NCI-H2107 (cell line): ENCODE measurements around the gene GNPDA1.
"Not testable (repeated sequence)": the region's sequence is repeated elsewhere in the genome, so short reads cannot be mapped to it uniquely, and the experiment has no call there.

ENCODE experiments used
- DNase-seq: peaks from one replicate; lab custom pipeline; 2025; lab: John Stamatoyannopoulos, UW

Gene GNPDA1

DNA sequence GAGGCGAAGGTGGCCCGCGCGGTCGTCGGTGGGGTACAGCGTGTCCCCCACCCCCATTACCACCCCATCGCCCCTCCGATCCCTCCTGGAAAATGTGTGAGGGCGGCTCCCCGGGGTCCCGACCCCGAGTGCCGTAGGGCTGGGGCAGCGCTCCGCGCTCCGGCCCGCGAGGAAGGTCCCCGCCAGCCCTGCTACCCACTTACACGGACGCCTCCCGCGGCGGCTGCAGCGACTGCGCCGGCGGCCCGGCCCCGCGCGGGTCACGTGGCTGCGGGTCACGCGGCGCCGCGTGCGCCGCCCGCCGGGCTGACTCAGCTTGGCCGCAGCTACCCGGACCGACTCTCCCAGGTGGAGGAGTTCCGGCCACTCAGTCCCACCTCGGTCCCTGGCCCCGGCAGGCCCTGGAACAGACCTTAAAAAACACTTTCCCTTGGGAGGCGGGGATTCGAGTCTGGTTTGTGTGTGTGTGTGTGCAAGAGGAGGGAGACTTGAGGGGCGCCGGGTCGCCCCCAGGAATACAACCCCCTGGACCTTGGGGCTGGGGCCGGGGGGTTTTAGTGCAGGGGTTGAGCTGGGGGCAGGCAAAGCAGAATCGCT is at the start of gene GNPDA1:
Gene GNPDA1 (minus strand): TSS at position 236 of the 597 bp plus-strand sequence. CDS start 992 bp downstream, outside the sequence.
- DNase-seq = no peak

DNA sequence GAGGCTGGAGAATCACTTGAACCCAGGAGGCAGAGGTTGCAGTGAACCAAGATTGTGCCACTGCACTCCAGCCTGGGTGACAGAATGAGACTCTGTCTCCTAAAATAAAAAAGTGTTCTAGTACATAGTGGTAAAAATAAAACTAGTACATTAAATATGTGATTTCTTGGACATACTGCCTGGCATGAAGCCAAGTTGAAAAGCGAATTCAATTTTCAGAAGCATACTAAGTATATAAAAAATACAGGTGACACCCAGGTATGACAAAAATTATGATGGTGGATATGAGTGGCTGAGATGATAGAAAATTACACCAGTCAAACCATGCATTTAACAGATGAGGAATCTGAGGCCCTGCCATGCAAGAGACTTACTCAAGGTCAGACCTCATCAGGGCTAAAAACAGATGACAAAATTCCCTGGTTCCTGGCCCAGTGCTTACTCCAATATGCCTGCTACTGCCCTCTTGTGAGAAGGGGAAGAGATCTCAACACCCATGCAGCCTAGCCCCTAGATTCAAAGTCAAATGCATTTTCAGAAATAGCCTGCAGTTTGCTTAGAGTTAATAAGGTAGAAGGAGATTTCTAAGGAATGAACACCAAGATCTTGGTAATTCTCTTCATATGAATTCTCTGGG is 46.6 kb upstream of the GNPDA1 start:
- no peak for DNase-seq

DNA sequence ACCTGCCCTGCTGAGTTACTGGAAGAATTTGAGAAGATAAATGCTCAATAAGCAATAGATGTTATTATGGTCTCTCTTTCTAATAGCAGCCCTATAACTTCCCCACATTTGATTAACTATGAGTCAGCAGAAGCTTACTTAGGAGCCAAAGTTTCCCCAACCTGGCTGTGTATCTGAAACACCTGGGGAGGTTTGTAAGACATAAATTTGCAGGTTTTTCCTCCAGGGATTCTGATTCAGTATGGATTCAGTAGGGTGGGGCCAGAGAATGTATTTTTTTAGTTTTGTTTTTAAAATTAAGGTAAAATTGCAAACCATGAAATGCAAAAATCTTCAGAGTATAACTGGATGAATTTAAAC is 44.9 kb upstream of the GNPDA1 start:
- no peak for DNase-seq

- no peak for DNase-seq
Observed at GRCh38 chr5:142056816-142057696, 44.2 kb upstream of the GNPDA1 start.

GRCh38 chr5:142055301-142055700 is 42.5 kb upstream of the GNPDA1 start:
- DNase-seq = no peak

DNA sequence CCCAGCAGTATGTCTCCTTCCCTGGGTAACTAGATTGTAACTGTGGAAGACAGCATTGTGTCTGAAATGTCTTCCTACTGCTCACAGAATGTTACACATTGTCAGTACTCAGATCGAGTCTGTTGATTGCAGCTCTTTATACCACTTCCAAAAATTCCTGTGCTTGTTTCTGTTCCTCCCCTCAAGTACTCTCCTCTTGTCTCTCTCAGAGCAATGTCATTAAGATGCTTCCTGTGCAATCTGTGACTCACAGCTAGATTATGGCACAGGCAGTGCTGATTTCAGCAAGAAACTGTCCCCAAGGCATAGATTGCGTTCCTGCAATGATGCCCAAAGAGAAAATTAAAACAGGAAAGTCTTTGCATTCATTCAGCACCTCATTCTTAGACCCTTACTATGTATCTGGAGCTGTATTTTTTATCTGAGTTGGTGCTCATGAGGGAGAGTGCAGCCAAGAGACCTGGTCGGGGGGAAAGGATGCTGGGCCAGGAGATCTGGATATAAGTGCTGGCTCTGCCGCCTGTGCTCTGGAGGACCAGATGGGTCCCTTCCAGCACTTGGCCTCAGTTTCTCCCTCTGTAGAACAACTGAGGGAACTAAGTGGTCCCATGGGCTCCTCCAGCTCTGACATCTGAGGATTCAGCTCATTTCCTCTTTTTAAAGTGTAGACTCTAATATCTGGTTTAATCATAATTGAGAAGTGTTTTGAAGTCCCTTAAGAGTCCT is 40.8 kb upstream of the GNPDA1 start:
- DNase-seq = no peak

DNA sequence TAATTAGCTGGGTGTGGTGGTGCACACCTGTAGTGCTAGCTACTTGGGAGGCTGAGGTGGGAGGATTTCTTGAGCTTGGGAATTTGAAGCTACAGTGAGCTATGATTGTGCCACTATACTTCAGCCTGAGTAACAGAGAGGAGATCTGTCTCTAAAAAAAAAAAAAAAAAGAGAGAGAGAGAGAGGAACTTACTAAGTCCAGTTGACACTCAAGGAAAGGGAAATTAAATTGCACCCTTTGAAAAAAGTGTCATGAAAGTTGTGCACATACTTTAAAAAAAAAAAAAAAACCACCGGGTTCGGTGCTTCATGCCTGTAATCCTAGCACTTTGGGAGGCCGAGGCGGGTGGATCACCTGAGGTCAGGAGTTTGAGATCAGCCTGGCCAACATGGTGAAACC is 39.2 kb upstream of the GNPDA1 start:
- not testable (repeated sequence) for DNase-seq

GRCh38 chr5:142048272-142048671 is 35.4 kb upstream of the GNPDA1 start:
- DNase-seq = no peak

- no peak for DNase-seq
Observed at GRCh38 chr5:142046191-142046590, 33.4 kb upstream of the GNPDA1 start.

GRCh38 chr5:142040881-142041280 is 28.1 kb upstream of the GNPDA1 start:
- DNase-seq = not testable (repeated sequence)

GRCh38 chr5:142040285-142040684 is 27.5 kb upstream of the GNPDA1 start:
- no peak for DNase-seq

GRCh38 chr5:142038735-142039134 is 25.9 kb upstream of the GNPDA1 start:
- DNase-seq = no peak

DNA sequence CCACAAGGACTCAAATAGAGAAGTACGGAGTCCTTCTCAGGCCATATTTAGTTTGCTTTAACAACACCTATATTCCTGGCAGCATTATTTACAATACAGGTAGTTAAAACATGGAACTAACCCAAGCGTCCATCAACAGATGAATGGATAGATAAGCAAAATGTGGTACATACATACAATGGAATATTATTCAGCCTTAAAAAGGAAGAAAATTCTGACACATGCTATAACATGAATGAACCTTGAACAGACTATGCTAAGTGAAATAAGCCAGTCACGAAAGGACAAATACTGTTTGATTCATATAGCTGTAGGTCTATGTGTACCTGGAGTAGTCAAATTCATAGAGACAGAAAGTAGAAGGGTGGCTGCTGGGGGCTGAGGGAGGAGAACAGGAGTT is 24.8 kb upstream of the GNPDA1 start:
- DNase-seq = not testable (repeated sequence)

DNA sequence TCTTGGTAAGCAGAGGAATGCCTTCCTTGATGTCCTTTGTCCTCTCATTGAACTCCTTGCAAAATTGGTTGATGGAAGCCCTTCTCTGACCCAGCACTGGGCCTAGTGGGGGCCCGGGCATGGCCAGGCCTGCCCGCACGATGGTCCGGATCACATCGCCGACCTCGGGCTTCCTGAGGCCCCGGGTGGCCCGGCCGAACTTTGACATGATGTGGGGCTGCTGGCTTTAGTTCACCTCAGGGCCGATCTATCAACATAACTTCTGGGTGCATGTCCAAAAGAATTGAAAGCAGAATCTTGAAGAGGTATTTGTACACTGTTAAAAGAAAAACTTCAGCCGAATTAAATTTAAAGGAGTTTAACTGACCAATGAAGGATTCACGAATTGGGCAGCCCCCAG is 24.1 kb upstream of the GNPDA1 start:
- no peak for DNase-seq

GRCh38 chr5:142034994-142035393 is 22.2 kb upstream of the GNPDA1 start:
- no peak for DNase-seq

- not testable (repeated sequence) for DNase-seq
Observed at GRCh38 chr5:142033632-142034567, 21.1 kb upstream of the GNPDA1 start.

DNA sequence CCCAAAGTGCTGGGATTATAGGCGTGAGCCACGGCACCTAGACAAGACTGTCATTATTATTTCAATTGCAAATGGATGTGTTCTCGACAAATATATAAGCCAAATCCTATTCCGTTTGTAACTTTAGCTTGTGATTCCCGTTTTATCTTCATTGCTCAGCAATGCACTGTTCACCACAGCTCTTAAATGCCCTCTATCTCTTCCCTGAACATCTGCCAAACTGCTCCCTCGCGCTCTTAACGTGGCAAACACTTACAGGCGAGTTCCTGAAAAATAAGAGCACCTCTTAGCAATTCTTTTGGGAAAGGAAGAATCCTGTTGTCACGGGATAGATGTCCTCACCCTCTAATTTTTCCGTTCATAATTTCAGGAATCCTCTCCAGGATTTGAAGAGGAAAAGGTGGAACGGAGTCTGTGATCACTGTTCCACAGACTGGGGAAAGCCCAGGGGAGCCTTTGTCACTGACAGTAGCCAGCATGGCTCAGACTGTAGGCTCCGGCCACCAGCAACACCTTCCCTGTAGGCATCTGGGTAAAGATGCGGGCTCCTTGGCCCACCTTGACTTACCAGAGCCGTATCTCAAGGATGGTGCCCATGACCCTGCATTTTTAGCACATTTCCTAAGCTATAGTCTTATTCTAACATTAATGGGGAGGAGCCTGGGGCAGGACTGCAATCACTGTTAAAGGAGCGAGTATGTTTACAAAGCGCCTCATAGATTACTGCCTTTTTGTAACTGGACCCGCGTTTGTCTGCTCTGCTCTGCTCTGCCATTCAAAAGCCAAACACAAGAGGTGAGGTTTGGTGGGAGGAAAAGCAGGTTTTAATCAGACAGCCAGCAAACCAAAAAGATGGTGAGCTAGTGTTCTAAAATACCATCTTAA is 20.2 kb upstream of the GNPDA1 start:
- DNase-seq = no peak

GRCh38 chr5:142032150-142032549 is 19.3 kb upstream of the GNPDA1 start:
- DNase-seq = no peak

- no peak for DNase-seq
Observed at GRCh38 chr5:142025637-142026036, 12.8 kb upstream of the GNPDA1 start.

DNA sequence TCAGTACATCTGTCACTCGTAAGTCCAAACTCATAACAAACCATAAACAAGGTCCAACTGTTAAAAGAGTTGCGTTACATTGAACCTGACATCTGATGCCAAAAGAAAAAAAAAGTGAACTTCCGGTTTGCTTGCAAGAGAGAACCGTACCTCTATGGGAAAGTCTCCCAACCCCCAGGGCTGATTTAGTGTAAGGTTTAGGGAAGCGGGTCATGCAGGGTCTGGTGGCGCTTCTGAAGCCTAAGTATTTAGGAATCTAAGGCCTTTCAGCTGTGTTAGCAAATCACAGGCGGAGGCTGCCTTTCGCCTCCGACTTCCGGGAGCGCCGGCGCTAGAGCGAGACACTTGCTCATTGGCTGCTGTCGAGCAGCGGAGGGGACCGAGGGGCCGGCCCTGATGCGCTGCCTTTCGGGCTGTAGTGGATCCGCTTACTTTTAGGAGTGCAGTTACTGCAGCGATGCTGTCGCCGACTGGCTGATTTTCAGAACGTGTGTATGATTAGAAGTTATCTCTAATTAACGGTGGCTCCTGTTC is 12.0 kb upstream of the GNPDA1 start:
- DNase-seq = peak; percentile 32
